ENCODE results near the gene GFY.

The GFY gene

DNA sequence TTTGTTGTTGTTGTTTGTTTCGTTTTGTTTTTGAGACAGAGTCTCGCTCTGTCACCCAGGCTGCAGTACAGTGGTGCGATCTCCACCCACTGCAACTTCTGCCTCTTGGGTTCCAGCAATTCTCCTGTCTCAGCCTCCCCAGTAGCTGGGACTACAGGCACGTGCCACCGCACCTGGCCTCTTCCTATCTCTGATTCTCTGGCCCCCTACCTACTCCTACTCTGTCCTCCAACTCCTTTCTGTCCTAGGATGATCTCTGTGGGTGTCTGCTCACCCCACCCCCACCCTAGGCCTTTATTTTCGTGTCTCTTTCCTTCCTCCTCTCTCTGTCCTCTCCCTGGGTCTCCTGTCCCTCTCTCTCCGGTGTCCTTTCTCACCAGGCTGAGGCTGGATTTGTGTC is 25.2 kb downstream of the GFY start:
- peak overlapping the region; percentile 95 for H3K4me3 ChIP-seq (ENCODE audit: control insufficient read depth, low read depth, low read length)
- DNase-seq (ENCODE audit: low read depth), result no peak
- TF ChIP-seq, protein P1, sequence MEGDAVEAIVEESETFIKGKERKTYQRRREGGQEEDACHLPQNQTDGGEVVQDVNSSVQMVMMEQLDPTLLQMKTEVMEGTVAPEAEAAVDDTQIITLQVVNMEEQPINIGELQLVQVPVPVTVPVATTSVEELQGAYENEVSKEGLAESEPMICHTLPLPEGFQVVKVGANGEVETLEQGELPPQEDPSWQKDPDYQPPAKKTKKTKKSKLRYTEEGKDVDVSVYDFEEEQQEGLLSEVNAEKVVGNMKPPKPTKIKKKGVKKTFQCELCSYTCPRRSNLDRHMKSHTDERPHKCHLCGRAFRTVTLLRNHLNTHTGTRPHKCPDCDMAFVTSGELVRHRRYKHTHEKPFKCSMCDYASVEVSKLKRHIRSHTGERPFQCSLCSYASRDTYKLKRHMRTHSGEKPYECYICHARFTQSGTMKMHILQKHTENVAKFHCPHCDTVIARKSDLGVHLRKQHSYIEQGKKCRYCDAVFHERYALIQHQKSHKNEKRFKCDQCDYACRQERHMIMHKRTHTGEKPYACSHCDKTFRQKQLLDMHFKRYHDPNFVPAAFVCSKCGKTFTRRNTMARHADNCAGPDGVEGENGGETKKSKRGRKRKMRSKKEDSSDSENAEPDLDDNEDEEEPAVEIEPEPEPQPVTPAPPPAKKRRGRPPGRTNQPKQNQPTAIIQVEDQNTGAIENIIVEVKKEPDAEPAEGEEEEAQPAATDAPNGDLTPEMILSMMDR (IDR thresholded peaks at IDR 0.05; ENCODE audit: control insufficient read depth, insufficient read depth, low read depth, low read length, missing control alignments), result no peak

- TF ChIP-seq, protein P1 (IDR thresholded peaks at IDR 0.05; ENCODE audit: control insufficient read depth, insufficient read depth, low read depth, low read length, missing control alignments), result peak; percentile 25
- peak within 1 kb of the TSS; percentile 95 for H3K4me3 ChIP-seq (ENCODE audit: control insufficient read depth, low read depth, low read length)
- DNase-seq (ENCODE audit: low read depth), result peak; percentile 97
Measured at GRCh38 chr19:49451430-49452181, 26.4 kb downstream of the GFY start, which contains the start of gene PIH1D1. Gene PIH1D1, minus strand, starts transcription at chr19:49451814. Its CDS starts 240 bp downstream, at chr19:49451574.

GRCh38 chr19:49453013-49453756 is 28.0 kb downstream of the GFY start, which contains the start of gene ALDH16A1:
Gene ALDH16A1, plus strand, starts transcription at chr19:49453225. Its CDS starts 107 bp downstream, at chr19:49453332.
- peak within 1 kb of the TSS; percentile 59 for H3K4me3 ChIP-seq (ENCODE audit: control insufficient read depth, low read depth, low read length)
- TF ChIP-seq, protein P1 (IDR thresholded peaks at IDR 0.05; ENCODE audit: control insufficient read depth, insufficient read depth, low read depth, low read length, missing control alignments), result no peak
- peak; percentile 89 for DNase-seq (ENCODE audit: low read depth)

DNA sequence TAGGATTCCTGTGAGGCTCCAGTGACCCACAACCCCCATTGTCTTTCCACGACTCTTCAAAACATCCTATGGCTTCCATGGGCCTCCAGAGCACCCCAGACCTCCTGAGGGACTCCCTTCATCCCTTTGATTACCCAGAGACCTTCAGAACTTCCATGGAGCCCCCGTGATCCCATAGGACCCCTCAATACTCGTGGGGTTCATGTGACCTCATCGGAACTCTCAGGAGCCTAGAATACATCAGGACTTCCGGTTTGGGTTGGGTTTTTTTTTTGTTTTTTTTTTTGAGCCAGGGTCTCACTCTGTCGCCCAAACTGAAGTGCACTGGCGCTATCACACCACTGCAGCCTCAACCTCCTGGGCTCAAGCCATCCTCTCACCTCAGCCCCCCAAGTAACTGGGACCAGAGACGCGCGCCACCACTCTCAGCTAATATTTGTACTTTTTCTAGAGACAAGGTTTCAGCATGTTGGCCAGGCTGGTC is 28.6 kb downstream of the GFY start:
- TF ChIP-seq, protein P1 (IDR thresholded peaks at IDR 0.05; ENCODE audit: control insufficient read depth, insufficient read depth, low read depth, low read length, missing control alignments), result no peak
- peak overlapping the region; percentile 59 for H3K4me3 ChIP-seq (ENCODE audit: control insufficient read depth, low read depth, low read length)
- DNase-seq (ENCODE audit: low read depth), result no peak

DNA sequence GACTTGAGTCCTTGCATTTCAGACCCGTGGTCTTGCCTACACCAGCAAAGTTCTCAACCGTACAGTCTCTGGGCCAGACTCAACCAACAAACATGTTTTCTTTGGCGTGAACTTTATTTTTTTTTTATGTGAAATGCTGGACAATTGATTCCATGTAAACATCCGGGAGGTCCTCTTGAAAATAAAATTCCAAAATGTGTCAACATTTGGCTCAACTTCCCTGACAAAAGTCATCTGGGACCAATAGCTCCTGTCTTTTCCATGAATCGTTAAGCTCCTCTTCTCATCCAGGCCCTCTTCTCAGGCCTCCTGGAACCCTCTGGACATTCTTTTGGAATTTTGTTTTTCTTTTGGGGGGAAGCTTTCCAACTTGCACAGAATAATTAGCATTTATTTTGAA is 30.6 kb downstream of the GFY start:
- no peak overlapping the region for H3K4me3 ChIP-seq (ENCODE audit: control insufficient read depth, low read depth, low read length)
- no peak for DNase-seq (ENCODE audit: low read depth)
- TF ChIP-seq, protein P1 (IDR thresholded peaks at IDR 0.05; ENCODE audit: control insufficient read depth, insufficient read depth, low read depth, low read length, missing control alignments), result no peak

GRCh38 chr19:49456326-49456725 is 31.1 kb downstream of the GFY start:
- DNase-seq (ENCODE audit: low read depth), result no peak
- TF ChIP-seq, protein P1 (IDR thresholded peaks at IDR 0.05; ENCODE audit: control insufficient read depth, insufficient read depth, low read depth, low read length, missing control alignments), result no peak
- H3K4me3 ChIP-seq (ENCODE audit: control insufficient read depth, low read depth, low read length), result no peak overlapping the region

Data from AG09309 (cell line).